Measurements from ENCODE around the gene TTLL11.

- TF ChIP-seq, protein P1, sequence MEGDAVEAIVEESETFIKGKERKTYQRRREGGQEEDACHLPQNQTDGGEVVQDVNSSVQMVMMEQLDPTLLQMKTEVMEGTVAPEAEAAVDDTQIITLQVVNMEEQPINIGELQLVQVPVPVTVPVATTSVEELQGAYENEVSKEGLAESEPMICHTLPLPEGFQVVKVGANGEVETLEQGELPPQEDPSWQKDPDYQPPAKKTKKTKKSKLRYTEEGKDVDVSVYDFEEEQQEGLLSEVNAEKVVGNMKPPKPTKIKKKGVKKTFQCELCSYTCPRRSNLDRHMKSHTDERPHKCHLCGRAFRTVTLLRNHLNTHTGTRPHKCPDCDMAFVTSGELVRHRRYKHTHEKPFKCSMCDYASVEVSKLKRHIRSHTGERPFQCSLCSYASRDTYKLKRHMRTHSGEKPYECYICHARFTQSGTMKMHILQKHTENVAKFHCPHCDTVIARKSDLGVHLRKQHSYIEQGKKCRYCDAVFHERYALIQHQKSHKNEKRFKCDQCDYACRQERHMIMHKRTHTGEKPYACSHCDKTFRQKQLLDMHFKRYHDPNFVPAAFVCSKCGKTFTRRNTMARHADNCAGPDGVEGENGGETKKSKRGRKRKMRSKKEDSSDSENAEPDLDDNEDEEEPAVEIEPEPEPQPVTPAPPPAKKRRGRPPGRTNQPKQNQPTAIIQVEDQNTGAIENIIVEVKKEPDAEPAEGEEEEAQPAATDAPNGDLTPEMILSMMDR (conservative IDR thresholded peaks at IDR 0.05): no peak
- TF ChIP-seq ZFX (IDR thresholded peaks at IDR 0.05): no peak
Observed at GRCh38 chr9:121954477-121955140, 138.5 kb downstream of the TTLL11 start.

Measured in C4-2B (cell line).